PC-3 (cell line): ENCODE results near the gene DNASE1L2. TPM values are rescaled to one million over a fixed set of nuclear protein-coding genes. Genes with fewer than 3 reads are reported as not detected.
A peak's percentile ranks its signal among the peaks of the same experiment; 100 is the strongest.

Experiments used
- ATAC-seq: fragments of 200-7000 bp; cut with Tn5 transposase; 2 replicates; pipeline ENCODE4 v1.9.1; 2020; ENCODE audit warnings: mild to moderate bottlenecking, moderate library complexity
- BruUV-seq: library from RNA; stranded (reverse); fragments of 400-500 nt; replicated peaks from 2 replicates; lab custom pipeline; 2021; lab: Mats Ljungman, UMichigan
- CTCF ChIA-PET: fragments of 300-600 bp; sonication (Branson Sonifier 250); formaldehyde crosslinking; loops from one replicate; lab custom pipeline; 2022; ENCODE audit warnings: antibody characterized with exemption; lab: Charles Lee
- POLR2A ChIA-PET: fragments of 300-600 bp; sonication (Branson Sonifier 250); formaldehyde crosslinking; loops from one replicate; lab custom pipeline; 2022; ENCODE audit warnings: antibody characterized with exemption; ENCODE audit not compliant: unreplicated experiment; lab: Charles Lee
- DNase-seq: peaks from one replicate; pipeline ENCODE4 v3.0.0-alpha.2; 2015
- H2AFZ ChIP-seq: fragments of 300-600 bp; sonication (generic); 2 replicates; pipeline ENCODE4 v1.6.0; 2016; ENCODE audit warnings: antibody characterized with exemption, low read length
- H3F3A ChIP-seq: fragments of 300-600 bp; sonication (generic); one replicate; pipeline ENCODE4 v1.6.0; 2017; ENCODE audit warnings: antibody characterized with exemption, low read length, control low read depth, mild to moderate bottlenecking; ENCODE audit not compliant: unreplicated experiment
- H3K27ac ChIP-seq: fragments of 300-600 bp; sonication (generic); 2 replicates; pipeline ENCODE4 v1.5.1; 2016; ENCODE audit warnings: mild to moderate bottlenecking, low read length
- H3K27me3 ChIP-seq: fragments of 300-600 bp; sonication (generic); 2 replicates; pipeline ENCODE4 v1.6.1; 2016; ENCODE audit warnings: low read length, mixed read lengths
- H3K36me3 ChIP-seq: fragments of 300-600 bp; sonication (generic); 2 replicates; pipeline ENCODE4 v1.6.1; 2016; ENCODE audit warnings: low read depth, mixed run types, low read length, mixed read lengths
- H3K4me1 ChIP-seq: fragments of 300-600 bp; sonication (generic); 2 replicates; pipeline ENCODE4 v1.5.1; 2016; ENCODE audit warnings: low read length; ENCODE audit not compliant: insufficient read depth
- H3K4me2 ChIP-seq: fragments of 300-600 bp; sonication (generic); 2 replicates; pipeline ENCODE4 v1.6.0; 2016; ENCODE audit warnings: low read length
- H3K4me3 ChIP-seq: fragments of 300-600 bp; sonication (generic); 2 replicates; pipeline ENCODE4 v1.5.1; 2016; ENCODE audit warnings: mild to moderate bottlenecking, low read length, mixed read lengths
- H3K79me2 ChIP-seq: fragments of 300-600 bp; sonication (generic); 2 replicates; pipeline ENCODE4 v1.6.1; 2017; ENCODE audit warnings: low read length, mixed read lengths
- H3K9ac ChIP-seq: fragments of 300-600 bp; sonication (generic); 2 replicates; pipeline ENCODE4 v1.6.0; 2016; ENCODE audit warnings: mild to moderate bottlenecking, low read length
- H3K9me2 ChIP-seq: fragments of 300-600 bp; sonication (generic); replicated peaks from 2 replicates; pipeline ENCODE4 v1.6.1; 2016; ENCODE audit warnings: mixed run types, low read length, mixed read lengths
- H3K9me3 ChIP-seq: fragments of 300-600 bp; sonication (generic); 2 replicates; pipeline ENCODE4 v1.6.1; 2016; ENCODE audit warnings: low read length, mixed read lengths
- H4K20me1 ChIP-seq: fragments of 300-600 bp; sonication (generic); 2 replicates; pipeline ENCODE4 v1.6.1; 2016; ENCODE audit warnings: low read length, mixed read lengths
- CTCF ChIP-seq: fragments of 300-600 bp; sonication (generic); conservative IDR thresholded peaks from 2 replicates; pipeline ENCODE4 v1.5.1; 2017; ENCODE audit warnings: antibody characterized with exemption, low read depth, mild to moderate bottlenecking, low read length
- EZH2 ChIP-seq: fragments of 300-600 bp; sonication (generic); IDR thresholded peaks from one replicate; pipeline ENCODE4 v1.6.1; 2017; ENCODE audit warnings: antibody characterized with exemption, mild to moderate bottlenecking, low read length; ENCODE audit not compliant: unreplicated experiment
- EZH2phosphoT487 ChIP-seq: fragments of 300-600 bp; sonication (generic); IDR thresholded peaks from 2 replicates; pipeline ENCODE4 v1.6.1; 2018; ENCODE audit warnings: mild to moderate bottlenecking, antibody characterized with exemption, low read length, borderline replicate concordance
- intact Hi-C: fragments of 100-400 bp; cut with micrococcal nuclease; formaldehyde crosslinking; loops from 2 replicates; pipeline ENCODE4 v1.9.0; 2023
- total RNA-seq: library from RNA; depleted of rRNA; stranded (reverse); fragments of >200 nt; gene quantifications from 2 replicates; pipeline ENCODE4 v1.2.3, GENCODE V29; 2014

DNASE1L2 gene
- total RNA-seq, 1 experiment from 2014 or later: 2.7 TPM

GRCh38 chr16:2214719-2214968 is 21.6 kb upstream of the DNASE1L2 start, which contains the start of gene PGP:
PGP (minus strand) TSS chr16:2214840; CDS start chr16:2214777, 63 bp downstream.
- H3K4me2 ChIP-seq: peak within 1 kb of the TSS; percentile 100
- intact Hi-C loops: loop anchor here (2.0 kb wide), 1 partner anchor 60 kb away; the partner anchor contains the start of gene TRAF7
- peaks cover 13% of the 10 kb centered on the region for H3K4me1 ChIP-seq
- POLR2A ChIA-PET: interaction anchor here (0.6 to 1.0 kb wide), 2 partner anchors 37 to 39 kb away, joined by 4 to 7 read pairs; partner anchors contain the start of gene ECI1
- peak within 1 kb of the TSS; percentile 86 for H2AFZ ChIP-seq
- no peak for DNase-seq
- H3F3A ChIP-seq: no peaks in the 10 kb centered on the region
- no peak for TF ChIP-seq EZH2
- no peak for TF ChIP-seq EZH2phosphoT487
- TF ChIP-seq CTCF: no peak
- peak within 1 kb of the TSS; percentile 87 for H3K9ac ChIP-seq
- peak within 1 kb of the TSS; percentile 92 for H3K4me3 ChIP-seq
- H3K27me3 ChIP-seq: no peaks in the 10 kb centered on the region
- H3K9me3 ChIP-seq: no peaks in the 10 kb centered on the region
- ATAC-seq: peak; percentile 69
- peak within 1 kb of the TSS; percentile 89 for H3K27ac ChIP-seq
- no peaks in the 10 kb centered on the region for H3K36me3 ChIP-seq
- BruUV-seq: no TSS peak
- peaks cover 27% of the 10 kb centered on the region for H3K79me2 ChIP-seq
- H3K9me2 ChIP-seq: no peaks in the 10 kb centered on the region
- H4K20me1 ChIP-seq: peaks cover 12% of the 10 kb centered on the region
- CTCF ChIA-PET: interaction anchor here (0.5 to 0.8 kb wide), 2 partner anchors 12 to 430 kb away, joined by 3 read pairs; no protein-coding TSS in a partner anchor

- no TSS peak for BruUV-seq
- CTCF ChIA-PET: no interaction called here
Measured at GRCh38 chr16:2216330-2216729, 19.9 kb upstream of the DNASE1L2 start.

More at GRCh38 chr16:2216330-2216729, 19.9 kb upstream of the DNASE1L2 start:
- Histone ChIP-seq H3K4me2 (no peak overlapping the region), H3K4me1 (peaks cover 13% of the 10 kb centered on the region), H3K9me3 (no peaks in the 10 kb centered on the region), H4K20me1 (peaks cover 12% of the 10 kb centered on the region), H3K4me3 (no peak overlapping the region), H3K27me3 (no peaks in the 10 kb centered on the region), H2AFZ (no peak overlapping the region), H3K79me2 (peaks cover 27% of the 10 kb centered on the region), H3K36me3 (no peaks in the 10 kb centered on the region), H3F3A (no peaks in the 10 kb centered on the region), H3K9me2 (no peaks in the 10 kb centered on the region), H3K27ac (no peak overlapping the region), H3K9ac (no peak overlapping the region)
- DNase-seq (no peak), ATAC-seq (no peak)
- POLR2A ChIA-PET: no interaction called here
- intact Hi-C loops: no loop called here
- no peak for TF ChIP-seq EZH2
- no peak for TF ChIP-seq CTCF
- TF ChIP-seq EZH2phosphoT487: no peak
